Keratinocyte (primary cell): ENCODE data around the gene DDX54. TPM values are rescaled to one million over a fixed set of nuclear protein-coding genes. Genes with fewer than 3 reads are reported as not detected.

Experiments
- DNase-seq: peaks from one replicate; pipeline ENCODE4 v3.0.0-alpha.2; 2011; ENCODE audit warnings: low read depth, missing footprints, low spot score
- FAIRE-seq: peaks from 2 replicates; lab custom pipeline; 2011; peaks lifted over from hg19 to GRCh38; lab: Jason Lieb, UNC
- H2AFZ ChIP-seq: 2 replicates; pipeline ENCODE4 v1.6.0; 2012; ENCODE audit warnings: low read length, control low read depth, inconsistent platforms; ENCODE audit not compliant: control insufficient read depth
- H3K27ac ChIP-seq: 2 replicates; pipeline ENCODE4 v1.5.1; 2011; ENCODE audit warnings: low read length; ENCODE audit not compliant: control insufficient read depth, insufficient read depth
- H3K27me3 ChIP-seq: 3 replicates; pipeline ENCODE4 v1.6.0; 2011; ENCODE audit warnings: low read length; ENCODE audit not compliant: control insufficient read depth, insufficient read depth; ENCODE audit errors: extremely low read depth
- H3K36me3 ChIP-seq, 2 experiments: 2 replicates in 1 of 2; 3 replicates in 1 of 2; pipeline ENCODE4 v1.5.1; 2011; ENCODE audit warnings: low read length in 2 of 2, mild to moderate bottlenecking in 1 of 2; ENCODE audit not compliant: control insufficient read depth in 2 of 2, insufficient read depth in 2 of 2; ENCODE audit errors: extremely low read depth in 1 of 2
- H3K4me1 ChIP-seq: 3 replicates; pipeline ENCODE4 v1.5.1; 2011; ENCODE audit warnings: low read length; ENCODE audit not compliant: control insufficient read depth, insufficient read depth; ENCODE audit errors: extremely low read depth
- H3K4me2 ChIP-seq: 3 replicates; pipeline ENCODE4 v1.6.0; 2011; ENCODE audit warnings: low read depth, low read length; ENCODE audit not compliant: control insufficient read depth, insufficient read depth; ENCODE audit errors: extremely low read depth
- H3K4me3 ChIP-seq, 3 experiments: fragments of 200-600 bp in 1 of 3; sonication (generic) in 1 of 3; 2 replicates in 2 of 3; 3 replicates in 1 of 3; pipeline ENCODE4 v1.5.1; 2011 to 2016; ENCODE audit warnings: low read length in 3 of 3, mild to moderate bottlenecking in 3 of 3, control low read depth in 2 of 3, inconsistent platforms in 1 of 3, low read depth in 1 of 3, mixed read lengths in 1 of 3, mixed run types in 1 of 3, moderate library complexity in 1 of 3; ENCODE audit not compliant: control insufficient read depth in 2 of 3, insufficient read depth in 2 of 3; ENCODE audit errors: extremely low read depth in 1 of 3
- H3K79me2 ChIP-seq: 2 replicates; pipeline ENCODE4 v1.6.0; 2012; ENCODE audit warnings: low read length; ENCODE audit not compliant: control insufficient read depth, insufficient read depth
- H3K9ac ChIP-seq: 3 replicates; pipeline ENCODE4 v1.6.0; 2011; ENCODE audit warnings: low read length; ENCODE audit not compliant: control insufficient read depth, insufficient read depth; ENCODE audit errors: extremely low read depth
- H3K9me1 ChIP-seq: 3 replicates; pipeline ENCODE4 v1.6.0; 2011; ENCODE audit warnings: low read length; ENCODE audit not compliant: control insufficient read depth, insufficient read depth; ENCODE audit errors: extremely low read depth
- H3K9me3 ChIP-seq: 2 replicates; pipeline ENCODE4 v1.5.1; 2012; ENCODE audit warnings: low read depth, low read length; ENCODE audit not compliant: control insufficient read depth
- H4K20me1 ChIP-seq: 3 replicates; pipeline ENCODE4 v1.6.0; 2011; ENCODE audit warnings: low read length; ENCODE audit not compliant: control insufficient read depth, insufficient read depth; ENCODE audit errors: extremely low read depth
- CTCF ChIP-seq, 3 experiments: IDR thresholded peaks in 1 of 3; conservative IDR thresholded peaks in 1 of 3; optimal IDR thresholded peaks in 1 of 3; 2 replicates in 2 of 3; 3 replicates in 1 of 3; pipeline versions ENCODE3 to v1.5.1; 2011; ENCODE audit warnings: low read length in 3 of 3, mild to moderate bottlenecking in 3 of 3, moderate library complexity in 2 of 3, control low read depth in 1 of 3, inconsistent platforms in 1 of 3; ENCODE audit not compliant: insufficient read depth in 2 of 3; ENCODE audit errors: extremely low read depth in 1 of 3
- EZH2 ChIP-seq: IDR thresholded peaks from one replicate; pipeline ENCODE4 v1.6.1; 2012; ENCODE audit warnings: inconsistent platforms, mild to moderate bottlenecking, low read length, moderate library complexity
- dilution Hi-C: fragments of 300-500 bp; cut with MboI; formaldehyde crosslinking; loops from one replicate; pipeline ENCODE4 v1.7.0; 2020; ENCODE audit warnings: low sequenced_read_pairs; ENCODE audit not compliant: extremely low pct_ligation_motif_present
- polyA plus RNA-seq, 5 experiments: library from polyadenylated mRNA; depleted of rRNA in 3 of 5; stranded (reverse) in 3 of 5; stranded (forward) in 1 of 5; unstranded in 1 of 5; fragments of >200 nt; gene quantifications; 1 replicate in 1 of 5; 2 replicates in 3 of 5; 3 replicates in 1 of 5; pipeline versions ENCODE4 v1.2.1 to v1.2.3, GENCODE V29; 2011 to 2012; ENCODE audit warnings: missing spikeins in 2 of 5, low read depth in 1 of 5, low replicate concordance in 1 of 5

Gene DDX54
- polyA plus RNA-seq, 1 donor (not counting 4 experiments of a cell fraction or from before 2014, with no cell fraction given): 44.6 TPM

- TF ChIP-seq CTCF (optimal IDR thresholded peaks at IDR 0.05 in 1 of 3, IDR thresholded peaks at IDR 0.05 in 1 of 3, conservative IDR thresholded peaks at IDR 0.05 in 1 of 3; ENCODE audit: extremely low read depth in 1 of 3, insufficient read depth in 2 of 3, low read length in 3 of 3) (no peak), EZH2 (no peak)
- FAIRE-seq (no peak), DNase-seq (no peak)
- Histone ChIP-seq H2AFZ (no peak overlapping the region), H3K4me2 (no peak overlapping the region), H3K9me3 (no peaks in the 10 kb centered on the region), H4K20me1 (no peaks in the 10 kb centered on the region), H3K27me3 (peaks cover 17% of the 10 kb centered on the region), H3K9me1 (no peaks in the 10 kb centered on the region), H3K79me2 (no peaks in the 10 kb centered on the region), H3K36me3 (no peaks in the 10 kb centered on the region), H3K4me1 (no peaks in the 10 kb centered on the region), H3K27ac (no peak overlapping the region), H3K4me3 (no peak overlapping the region), H3K9ac (no peak overlapping the region)
- dilution Hi-C loops: no loop called here
These were observed 75.2 kb downstream of the DDX54 start for GRCh38 chr12:113109872-113110599.

GRCh38 chr12:113109360-113109759, 75.9 kb downstream of the DDX54 start:
- dilution Hi-C loops: no loop called here
- no peak for FAIRE-seq
- H3K36me3 ChIP-seq: no peaks in the 10 kb centered on the region
- no peaks in the 10 kb centered on the region for H4K20me1 ChIP-seq
- no peaks in the 10 kb centered on the region for H3K9me1 ChIP-seq
- H3K4me3 ChIP-seq: no peak overlapping the region
- peaks cover 17% of the 10 kb centered on the region for H3K27me3 ChIP-seq
- H3K4me1 ChIP-seq: no peaks in the 10 kb centered on the region
- no peaks in the 10 kb centered on the region for H3K9me3 ChIP-seq
- TF ChIP-seq EZH2: no peak
- no peak for TF ChIP-seq CTCF (optimal IDR thresholded peaks at IDR 0.05 in 1 of 3, IDR thresholded peaks at IDR 0.05 in 1 of 3, conservative IDR thresholded peaks at IDR 0.05 in 1 of 3; ENCODE audit: extremely low read depth in 1 of 3, insufficient read depth in 2 of 3, low read length in 3 of 3)
- H3K79me2 ChIP-seq: no peaks in the 10 kb centered on the region
- no peak overlapping the region for H3K27ac ChIP-seq
- H3K4me2 ChIP-seq: no peak overlapping the region
- no peak for DNase-seq
- no peak overlapping the region for H3K9ac ChIP-seq
- H2AFZ ChIP-seq: no peak overlapping the region
